ENCODE data around the gene HHATL.

HHATL gene

GRCh38 chr3:42684632-42685362 lies 17.8 kb downstream of the HHATL start:
- DNase-seq (ENCODE audit: low read depth) = no peak

GRCh38 chr3:42683875-42684598 lies 18.6 kb downstream of the HHATL start:
- no peak for DNase-seq (ENCODE audit: low read depth)

- no peak for DNase-seq (ENCODE audit: low read depth)
These were observed 20.1 kb downstream of the HHATL start for GRCh38 chr3:42682301-42683070.

GRCh38 chr3:42681361-42682038 lies 21.1 kb downstream of the HHATL start:
- no peak for DNase-seq (ENCODE audit: low read depth)

- DNase-seq (ENCODE audit: low read depth) = no peak
These were observed 21.8 kb downstream of the HHATL start for GRCh38 chr3:42680806-42681205.

GRCh38 chr3:42680271-42680670 lies 22.3 kb downstream of the HHATL start:
- DNase-seq (ENCODE audit: low read depth) = no peak

DNA sequence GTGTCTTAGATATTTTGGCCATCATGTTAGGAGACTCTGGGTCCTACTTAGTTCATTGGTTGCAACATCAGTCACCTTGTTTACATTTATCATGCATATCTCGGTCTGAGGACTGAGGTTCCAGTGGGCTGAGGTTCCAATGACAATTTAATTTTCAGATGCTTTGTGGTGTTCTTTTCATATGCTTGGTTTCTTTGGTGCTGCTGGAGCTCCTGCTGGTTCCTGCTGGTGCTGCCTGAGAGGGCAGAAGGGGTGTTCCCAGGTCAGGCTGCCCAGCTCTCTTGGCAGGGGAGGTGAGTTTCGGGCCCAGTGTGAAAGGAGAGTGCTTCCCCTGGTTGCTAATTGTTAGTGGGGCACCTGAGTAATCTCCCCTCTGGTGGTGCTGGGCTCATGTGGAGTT lies 24.2 kb downstream of the HHATL start:
- no peak for DNase-seq (ENCODE audit: low read depth)

- no peak for DNase-seq (ENCODE audit: low read depth)
These were observed 26.7 kb downstream of the HHATL start for GRCh38 chr3:42675909-42676308.

- DNase-seq (ENCODE audit: low read depth) = no peak
These were observed 28.5 kb downstream of the HHATL start for GRCh38 chr3:42674146-42674545.

DNA sequence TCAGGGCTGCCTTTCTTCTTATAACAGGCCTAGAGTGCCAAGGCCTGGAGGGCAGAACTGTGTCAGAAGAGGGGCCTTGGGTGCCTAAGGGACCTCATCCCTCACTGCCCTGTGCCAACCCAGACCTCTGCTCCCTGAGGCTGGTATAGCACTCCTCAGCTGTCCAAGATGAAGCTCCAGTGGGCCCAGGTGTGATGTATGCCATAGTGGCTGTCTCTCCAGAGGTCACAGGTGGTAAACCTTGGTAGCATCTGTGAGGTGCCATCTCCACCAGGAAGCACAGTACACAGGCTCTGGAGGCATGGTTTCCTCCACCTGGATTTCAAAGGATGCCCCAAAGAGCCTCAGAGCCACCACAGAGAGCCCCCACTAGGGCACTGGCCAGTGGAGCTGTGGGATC lies 29.5 kb downstream of the HHATL start:
- no peak for DNase-seq (ENCODE audit: low read depth)

- DNase-seq (ENCODE audit: low read depth) = no peak
These were observed 30.1 kb downstream of the HHATL start for GRCh38 chr3:42672515-42672914.

DNA sequence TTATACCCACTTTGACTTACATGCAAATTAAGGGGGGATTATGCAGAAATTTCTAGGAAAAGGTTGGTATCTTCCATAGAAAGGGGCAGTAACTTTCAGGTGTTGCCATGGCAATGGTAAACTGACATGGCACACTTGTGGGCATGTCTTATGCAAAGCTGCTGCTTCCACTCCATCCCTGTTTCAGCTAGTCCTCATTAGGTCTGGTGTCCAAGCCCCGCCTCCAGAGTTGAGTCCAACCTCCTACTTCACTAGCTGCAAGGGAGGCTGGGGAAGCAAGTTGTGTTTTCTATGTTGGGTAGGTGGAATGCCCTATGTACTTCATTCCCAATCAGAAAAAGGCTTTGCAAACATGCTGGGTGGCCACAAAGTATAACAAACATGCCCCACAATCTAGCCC lies 31.9 kb downstream of the HHATL start:
- DNase-seq (ENCODE audit: low read depth) = no peak

DNA sequence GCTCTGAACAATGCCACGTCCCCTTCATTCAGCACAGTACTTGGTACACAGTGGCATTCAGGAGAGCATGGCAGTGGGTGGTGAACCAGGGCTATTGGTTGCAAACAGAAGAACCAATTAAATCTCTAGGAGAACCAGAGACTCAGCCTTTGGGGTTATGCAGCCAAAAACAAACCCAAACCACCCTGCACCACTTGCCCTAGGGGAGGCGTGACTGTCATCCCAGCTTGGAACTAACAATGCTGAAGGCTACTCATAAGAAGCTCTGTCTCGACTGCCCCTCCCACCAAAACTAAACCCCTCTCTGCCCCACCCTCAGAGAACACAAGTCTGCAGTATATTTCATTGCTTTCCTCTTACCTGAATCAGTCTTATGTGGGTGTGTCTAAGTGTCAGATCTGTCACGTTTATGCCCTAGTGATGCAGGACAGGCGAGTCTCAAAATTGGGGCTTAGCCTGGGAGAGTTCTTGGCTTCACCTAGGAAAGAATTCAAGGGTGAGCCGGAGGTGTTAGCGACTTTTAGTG lies 32.5 kb downstream of the HHATL start:
- DNase-seq (ENCODE audit: low read depth) = no peak

GRCh38 chr3:42668793-42669217 lies 33.8 kb downstream of the HHATL start:
- DNase-seq (ENCODE audit: low read depth) = no peak

DNA sequence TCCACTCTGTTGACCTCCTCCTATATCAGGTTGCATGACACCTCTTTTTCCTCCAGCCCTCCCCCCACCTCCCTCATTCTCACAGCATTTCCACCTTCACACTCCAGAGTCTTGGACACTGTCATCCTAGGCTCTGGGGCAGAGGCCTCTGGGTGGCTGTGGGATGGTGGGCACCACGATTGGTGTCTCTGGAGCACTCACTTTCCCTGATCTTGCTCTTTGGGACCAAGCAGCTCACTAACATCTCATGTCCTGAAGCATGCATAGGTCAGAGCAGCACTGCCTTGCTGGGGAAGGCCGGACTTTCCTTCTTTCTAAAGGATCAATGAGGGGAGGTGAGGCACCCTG lies 34.2 kb downstream of the HHATL start:
- no peak for DNase-seq (ENCODE audit: low read depth)

DNA sequence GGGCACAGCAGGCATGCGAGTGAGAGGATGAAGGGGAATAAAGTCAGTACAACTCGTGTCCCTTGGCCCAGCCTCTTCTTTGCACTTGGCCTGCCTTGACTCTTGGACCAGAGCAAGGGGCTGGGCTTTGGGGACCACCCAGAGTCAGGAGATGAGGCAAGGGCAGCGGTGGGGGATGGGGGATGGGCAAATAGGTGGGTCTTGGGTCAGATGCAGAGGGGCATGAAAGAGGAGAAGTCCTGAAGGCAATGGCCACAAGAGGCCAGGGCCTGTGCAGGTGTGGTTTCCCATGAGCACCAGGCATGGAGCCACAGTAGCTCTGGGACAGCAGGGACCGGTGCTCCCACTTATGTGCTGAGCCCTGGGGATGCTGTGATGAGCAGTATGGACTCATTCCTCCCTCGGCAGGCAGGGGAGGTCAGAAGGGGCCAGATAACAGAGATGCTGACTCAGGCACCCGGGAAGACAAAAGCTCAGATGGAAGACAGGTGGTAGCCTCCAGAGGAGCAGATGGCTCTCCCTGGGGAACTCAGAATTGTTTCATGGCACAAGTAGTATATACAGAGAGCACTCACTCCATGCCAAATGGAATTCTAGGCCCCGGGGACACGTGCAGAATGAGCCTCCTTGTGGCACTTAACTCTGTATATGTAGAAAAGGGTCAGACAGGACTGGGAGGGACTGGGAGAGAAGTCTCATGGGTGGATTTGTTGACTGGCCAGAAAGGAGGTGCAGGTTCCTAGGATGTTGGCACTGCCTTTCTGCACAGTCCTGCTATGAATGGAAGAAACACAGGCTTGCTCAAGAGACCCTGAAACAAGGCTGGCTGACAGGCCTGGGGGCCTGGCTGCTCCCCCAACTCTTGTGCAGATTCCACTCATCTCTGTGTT lies 34.8 kb downstream of the HHATL start:
- DNase-seq (ENCODE audit: low read depth) = no peak

GRCh38 chr3:42667096-42667522 lies 35.5 kb downstream of the HHATL start:
- no peak for DNase-seq (ENCODE audit: low read depth)

DNA sequence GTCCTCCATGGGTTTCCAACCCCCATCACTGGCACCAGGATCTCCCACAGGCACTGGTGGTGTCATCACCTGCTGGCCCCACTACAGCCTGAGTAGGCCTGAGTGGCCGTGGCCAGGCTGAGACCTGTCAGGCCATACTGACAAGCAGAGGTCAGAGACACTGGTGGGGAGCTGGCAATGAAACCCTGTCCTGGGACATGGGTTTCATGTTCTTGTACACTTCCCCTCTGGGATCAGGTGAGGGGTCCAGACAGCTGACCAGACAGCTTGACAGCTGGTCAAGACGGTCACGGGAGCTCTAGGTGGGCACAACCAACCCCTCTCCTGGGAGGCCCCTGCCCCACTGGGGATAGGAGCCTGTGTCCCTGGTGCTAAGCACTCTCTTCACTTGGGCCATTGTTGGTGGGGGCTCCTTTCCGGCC lies 36.0 kb downstream of the HHATL start:
- DNase-seq (ENCODE audit: low read depth) = no peak

- DNase-seq (ENCODE audit: low read depth) = no peak
These were observed 36.6 kb downstream of the HHATL start for GRCh38 chr3:42666022-42666421.

- no peak for DNase-seq (ENCODE audit: low read depth)
These were observed 37.3 kb downstream of the HHATL start for GRCh38 chr3:42665050-42665878.
